WTC11 (cell line): ENCODE measurements around the gene CGN. TPM values are rescaled to one million over a fixed set of nuclear protein-coding genes. Genes with fewer than 3 reads are reported as not detected.

Experiments used
- ATAC-seq: fragments of 200-7000 bp; cut with Tn5 transposase; 2 replicates; pipeline ENCODE4 v1.10.0; 2021; ENCODE audit warnings: mild to moderate bottlenecking, moderate library complexity
- CTCF ChIA-PET: fragments of 300-600 bp; sonication (Branson Sonifier 250); formaldehyde crosslinking; loops from one replicate; lab custom pipeline; 2021; ENCODE audit warnings: antibody characterized with exemption; lab: Charles Lee
- POLR2A ChIA-PET: fragments of 350-600 bp; sonication (Branson Sonifier 250); formaldehyde crosslinking; loops from one replicate; lab custom pipeline; 2021; ENCODE audit warnings: antibody characterized with exemption; lab: Charles Lee
- DNase-seq: peaks from one replicate; pipeline ENCODE4 v3.0.0; 2021; ENCODE audit warnings: low spot score
- H3K27ac Mint-ChIP-seq: 2 replicates; pipeline ENCODE4 v1.8.0; 2021; ENCODE audit warnings: mixed read lengths
- H3K27me3 Mint-ChIP-seq: 2 replicates; pipeline ENCODE4 v1.8.0; 2021; ENCODE audit warnings: low read depth, mild to moderate bottlenecking, moderate library complexity, mixed read lengths
- H3K36me3 Mint-ChIP-seq: 2 replicates; pipeline ENCODE4 v1.8.0; 2021; ENCODE audit warnings: mixed read lengths
- H3K4me1 Mint-ChIP-seq: 2 replicates; pipeline ENCODE4 v1.8.0; 2022; ENCODE audit warnings: mixed read lengths
- H3K4me3 Mint-ChIP-seq: 2 replicates; pipeline ENCODE4 v1.8.0; 2021; ENCODE audit warnings: mild to moderate bottlenecking, moderate library complexity, mixed read lengths
- H3K9me3 Mint-ChIP-seq: 2 replicates; pipeline ENCODE4 v1.8.0; 2021; ENCODE audit warnings: mixed read lengths
- AR ChIP-seq: fragments of 250-450 bp; sonication (Bioruptor Pico); IDR thresholded peaks from 2 replicates; pipeline ENCODE4 v1.9.0; 2021; ENCODE audit warnings: mild to moderate bottlenecking
- CTCF ChIP-seq: fragments of 200-600 bp; IDR thresholded peaks from 2 replicates; pipeline ENCODE4 v1.8.0; 2022; ENCODE audit warnings: antibody characterized with exemption
- EMX1 ChIP-seq: fragments of 250-450 bp; sonication (Bioruptor Pico); IDR thresholded peaks from 2 replicates; pipeline ENCODE4 v1.8.0; 2021; ENCODE audit warnings: mild to moderate bottlenecking
- FOXJ3 ChIP-seq: sonication (generic); formaldehyde crosslinking; IDR thresholded peaks from 2 replicates; pipeline ENCODE4 v1.9.0; 2021; ENCODE audit warnings: missing genetic modification reagents, mild to moderate bottlenecking, borderline replicate concordance
- FOXK1 ChIP-seq: sonication (generic); formaldehyde crosslinking; IDR thresholded peaks from 2 replicates; pipeline ENCODE4 v1.8.0; 2022; ENCODE audit warnings: mild to moderate bottlenecking, moderate library complexity, missing genetic modification reagents
- NR2C2 ChIP-seq: sonication (generic); formaldehyde crosslinking; IDR thresholded peaks from 2 replicates; pipeline ENCODE4 v1.8.0; 2022; ENCODE audit warnings: mild to moderate bottlenecking, missing genetic modification reagents
- PRRX2 ChIP-seq: fragments of 250-450 bp; sonication (Bioruptor Pico); IDR thresholded peaks from 2 replicates; pipeline ENCODE4 v1.8.0; 2021; ENCODE audit warnings: mild to moderate bottlenecking
- TEAD1 ChIP-seq: sonication (generic); formaldehyde crosslinking; IDR thresholded peaks from 2 replicates; pipeline ENCODE4 v1.8.0; 2022; ENCODE audit warnings: mild to moderate bottlenecking, missing genetic modification reagents
- TEAD4 ChIP-seq: sonication (generic); formaldehyde crosslinking; IDR thresholded peaks from 2 replicates; pipeline ENCODE4 v1.8.0; 2022; ENCODE audit warnings: mild to moderate bottlenecking, missing genetic modification reagents
- ZBTB21 ChIP-seq: sonication (generic); formaldehyde crosslinking; IDR thresholded peaks from 2 replicates; pipeline ENCODE4 v1.8.1; 2023; ENCODE audit warnings: mild to moderate bottlenecking, missing genetic modification reagents, borderline replicate concordance
- ZNF317 ChIP-seq: sonication (generic); formaldehyde crosslinking; IDR thresholded peaks from 2 replicates; pipeline ENCODE4 v1.8.1; 2023; ENCODE audit warnings: low read depth, mild to moderate bottlenecking, moderate library complexity, missing genetic modification reagents, borderline replicate concordance
- ZNF423 ChIP-seq: fragments of 250-450 bp; sonication (Bioruptor Pico); IDR thresholded peaks from 2 replicates; pipeline ENCODE4 v2.1.2; 2022; ENCODE audit warnings: mild to moderate bottlenecking, moderate library complexity
- total RNA-seq: library from RNA; stranded (reverse); gene quantifications from 3 replicates; pipeline ENCODE4 v1.2.3, GENCODE V29; 2021
- TF ChIP-seq, protein P1 (sequence below): sonication (generic); formaldehyde crosslinking; IDR thresholded peaks from 2 replicates; pipeline ENCODE4 v1.8.1; 2022; ENCODE audit warnings: missing genetic modification reagents, borderline replicate concordance
- TF ChIP-seq, protein P2 (sequence below): sonication (generic); formaldehyde crosslinking; IDR thresholded peaks from 2 replicates; pipeline ENCODE4 v1.8.0; 2022; ENCODE audit warnings: mild to moderate bottlenecking, missing genetic modification reagents

Gene CGN
- total RNA-seq, 1 experiment from 2014 or later = 68.7 TPM

DNA sequence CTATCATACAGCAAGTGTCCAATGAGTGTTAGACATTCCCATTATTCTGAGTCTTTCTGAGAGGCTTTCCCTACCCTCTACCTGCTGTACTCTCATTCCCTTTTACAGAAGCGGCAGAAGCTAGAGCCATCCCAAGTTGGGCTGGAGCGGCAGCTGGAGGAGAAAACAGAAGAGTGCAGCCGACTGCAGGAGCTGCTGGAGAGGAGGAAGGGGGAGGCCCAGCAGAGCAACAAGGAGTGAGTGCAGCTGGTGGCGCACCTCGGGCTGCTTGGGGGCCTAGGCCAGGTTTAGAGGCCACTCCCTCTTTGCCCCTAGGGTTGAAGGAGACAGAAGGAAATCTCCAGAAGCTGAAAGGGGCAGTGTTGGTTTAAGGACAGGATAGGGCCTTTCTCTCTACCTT, 12.1 kb downstream of the CGN start:
- peaks cover 13% of the 10 kb centered on the region for H3K4me1 Mint-ChIP-seq
- no peaks in the 10 kb centered on the region for H3K9me3 Mint-ChIP-seq
- DNase-seq (no peak), ATAC-seq (peak; percentile 52)
- H3K27ac Mint-ChIP-seq = no peak overlapping the region
- TF ChIP-seq CTCF = no peak
- peaks cover 68% of the 10 kb centered on the region for H3K36me3 Mint-ChIP-seq
- no peak overlapping the region for H3K4me3 Mint-ChIP-seq
- ChIA-PET POLR2A (no interaction called here), CTCF (interaction anchor here (1.8 kb wide), 1 partner anchor 79 kb away, joined by 5 read pairs; no protein-coding TSS in a partner anchor)
- H3K27me3 Mint-ChIP-seq = no peaks in the 10 kb centered on the region

DNA sequence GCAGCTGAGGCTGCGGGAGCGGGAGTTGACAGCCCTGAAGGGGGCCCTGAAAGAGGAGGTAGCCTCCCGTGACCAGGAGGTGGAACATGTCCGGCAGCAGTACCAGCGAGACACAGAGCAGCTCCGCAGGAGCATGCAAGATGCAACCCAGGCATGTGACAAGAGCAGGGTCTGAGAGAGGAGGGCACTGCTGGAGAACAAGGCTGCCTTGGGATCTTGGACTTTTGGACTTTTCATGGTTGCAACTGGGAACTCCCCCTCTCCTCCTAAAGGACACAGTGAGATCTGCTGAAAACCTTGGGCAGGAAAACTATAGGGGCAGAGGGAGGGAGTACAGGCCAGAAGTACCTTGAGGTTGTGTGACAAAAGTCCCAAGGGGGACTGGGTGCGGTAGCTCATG, 13.5 kb downstream of the CGN start:
- Mint-ChIP-seq H3K9me3 (no peaks in the 10 kb centered on the region), H3K27me3 (no peaks in the 10 kb centered on the region), H3K4me1 (peaks cover 13% of the 10 kb centered on the region), H3K36me3 (peaks cover 66% of the 10 kb centered on the region), H3K4me3 (no peak overlapping the region), H3K27ac (peak overlapping the region; percentile 27; the same call in 1 of the 2 replicates)
- ATAC-seq = no peak
- TF ChIP-seq FOXK1 (CRISPR knock-in tag) (no peak), EMX1 (no peak), FOXJ3 (CRISPR knock-in tag) (no peak), ZNF317 (no peak), TEAD4 (CRISPR knock-in tag) (no peak), PRRX2 (CRISPR knock-in tag) (no peak), NR2C2 (no peak), AR (CRISPR knock-in tag) (no peak), ZBTB21 (no peak)
- TF ChIP-seq, protein P1, sequence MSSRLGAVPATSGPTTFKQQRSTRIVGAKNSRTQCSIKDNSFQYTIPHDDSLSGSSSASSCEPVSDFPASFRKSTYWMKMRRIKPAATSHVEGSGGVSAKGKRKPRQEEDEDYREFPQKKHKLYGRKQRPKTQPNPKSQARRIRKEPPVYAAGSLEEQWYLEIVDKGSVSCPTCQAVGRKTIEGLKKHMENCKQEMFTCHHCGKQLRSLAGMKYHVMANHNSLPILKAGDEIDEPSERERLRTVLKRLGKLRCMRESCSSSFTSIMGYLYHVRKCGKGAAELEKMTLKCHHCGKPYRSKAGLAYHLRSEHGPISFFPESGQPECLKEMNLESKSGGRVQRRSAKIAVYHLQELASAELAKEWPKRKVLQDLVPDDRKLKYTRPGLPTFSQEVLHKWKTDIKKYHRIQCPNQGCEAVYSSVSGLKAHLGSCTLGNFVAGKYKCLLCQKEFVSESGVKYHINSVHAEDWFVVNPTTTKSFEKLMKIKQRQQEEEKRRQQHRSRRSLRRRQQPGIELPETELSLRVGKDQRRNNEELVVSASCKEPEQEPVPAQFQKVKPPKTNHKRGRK (CRISPR knock-in tag) = no peak
- DNase-seq = no peak
- CTCF ChIA-PET = no interaction called here
- POLR2A ChIA-PET = interaction anchor here (1.2 kb wide), 1 partner anchor 15 kb away, joined by 3 read pairs; no protein-coding TSS in a partner anchor

GRCh38 chr1:151526735-151527525, 15.7 kb downstream of the CGN start:
- ATAC-seq (peak; percentile 66), DNase-seq (no peak)
- H3K4me1 Mint-ChIP-seq = peaks cover 7% of the 10 kb centered on the region
- peak overlapping the region; percentile 88 for H3K27ac Mint-ChIP-seq
- H3K4me3 Mint-ChIP-seq = no peak overlapping the region
- no peaks in the 10 kb centered on the region for H3K9me3 Mint-ChIP-seq
- TF ChIP-seq ZNF423 (CRISPR knock-in tag) (0 out of 2 replicates have a peak, but pooled peaks have one; percentile 25), TEAD1 (CRISPR knock-in tag) (no peak)
- TF ChIP-seq, protein P2, sequence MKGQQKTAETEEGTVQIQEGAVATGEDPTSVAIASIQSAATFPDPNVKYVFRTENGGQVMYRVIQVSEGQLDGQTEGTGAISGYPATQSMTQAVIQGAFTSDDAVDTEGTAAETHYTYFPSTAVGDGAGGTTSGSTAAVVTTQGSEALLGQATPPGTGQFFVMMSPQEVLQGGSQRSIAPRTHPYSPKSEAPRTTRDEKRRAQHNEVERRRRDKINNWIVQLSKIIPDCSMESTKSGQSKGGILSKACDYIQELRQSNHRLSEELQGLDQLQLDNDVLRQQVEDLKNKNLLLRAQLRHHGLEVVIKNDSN (CRISPR knock-in tag) = no peak
- ChIA-PET CTCF (no interaction called here), POLR2A (interaction anchor here (0.7 kb wide), 1 partner anchor 108 kb away, joined by 3 read pairs; no protein-coding TSS in a partner anchor)
- peaks cover 68% of the 10 kb centered on the region for H3K36me3 Mint-ChIP-seq
- H3K27me3 Mint-ChIP-seq = no peaks in the 10 kb centered on the region
